Measurements from ENCODE around the gene RALGPS1. TPM values are rescaled to one million over a fixed set of nuclear protein-coding genes. Genes with fewer than 3 reads are reported as not detected.

The RALGPS1 gene
- total RNA-seq, 1 donor from 2014 or later = 30.7 TPM

DNA sequence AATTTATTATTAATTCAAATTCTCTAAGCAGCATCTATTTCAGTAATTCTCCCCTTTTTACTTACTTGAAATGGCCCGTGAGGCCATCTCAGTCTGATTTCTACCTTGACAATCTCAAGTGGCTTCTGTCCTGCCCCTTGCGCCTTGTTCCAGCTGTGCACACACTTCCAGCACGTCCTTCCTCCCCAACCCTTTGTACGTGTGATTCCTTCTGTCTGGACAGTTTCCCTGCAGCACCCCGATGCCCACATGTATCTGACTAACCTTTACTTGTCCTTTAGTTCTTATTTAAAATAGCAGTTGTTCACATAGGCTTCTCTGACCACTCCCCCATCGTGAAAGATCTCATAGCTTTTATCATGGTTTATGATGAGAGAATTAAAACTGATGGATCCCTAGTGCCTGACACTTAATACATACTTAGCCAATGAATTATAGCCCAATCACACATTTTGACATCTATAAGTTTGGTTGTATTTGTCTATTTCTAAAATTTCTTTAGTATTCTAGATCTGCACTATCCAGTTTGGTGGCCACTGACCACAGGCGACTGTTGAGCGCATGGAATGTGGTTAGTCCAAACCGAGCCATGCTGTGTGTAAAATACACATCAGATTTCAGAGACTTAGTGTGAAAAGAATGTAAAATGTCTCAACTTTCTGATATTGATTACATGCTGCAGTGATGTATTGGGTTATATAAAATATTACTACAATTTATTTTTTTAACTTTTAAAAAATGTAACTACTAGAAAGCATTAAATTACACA, 39.9 kb upstream of the RALGPS1 start:
- Histone ChIP-seq H3K9me3 (ENCODE audit: low read depth) (no peaks in the 10 kb centered on the region), H3K27me3 (no peaks in the 10 kb centered on the region), H3F3A (ENCODE audit: low read depth) (peaks cover 3% of the 10 kb centered on the region), H3K27ac (no peak overlapping the region), H3K79me2 (ENCODE audit: low read depth) (peaks cover 69% of the 10 kb centered on the region), H4K20me1 (ENCODE audit: low read depth) (peaks cover 5% of the 10 kb centered on the region), H3K36me3 (no peaks in the 10 kb centered on the region), H3K4me1 (no peaks in the 10 kb centered on the region), H3K9ac (no peak overlapping the region), H3K4me2 (no peak overlapping the region), H2AFZ (replicated peaks) (no peak overlapping the region), H3K4me3 (no peak overlapping the region)
- Mint-ChIP-seq H3K4me3 (no peak overlapping the region), H3K27ac (no peak overlapping the region), H3K27me3 (ENCODE audit: insufficient read depth, low read depth) (no peaks in the 10 kb centered on the region), H3K4me1 (peaks cover 4% of the 10 kb centered on the region), H3K36me3 (peaks cover 16% of the 10 kb centered on the region), H3K9me3 (no peaks in the 10 kb centered on the region)
- DNase-seq (ENCODE audit: low spot score) = no peak
- TF ChIP-seq CTCF (IDR thresholded peaks at IDR 0.05) (no peak), EZH2 (IDR thresholded peaks at IDR 0.05) (no peak), EZH2phosphoT487 (IDR thresholded peaks at IDR 0.05) (no peak)

- Histone ChIP-seq H4K20me1 (ENCODE audit: low read depth) (peaks cover 5% of the 10 kb centered on the region), H3K27ac (no peak overlapping the region), H3K9me3 (ENCODE audit: low read depth) (no peaks in the 10 kb centered on the region), H2AFZ (replicated peaks) (no peak overlapping the region), H3K4me3 (no peak overlapping the region), H3K4me1 (no peaks in the 10 kb centered on the region), H3K9ac (no peak overlapping the region), H3K4me2 (no peak overlapping the region), H3F3A (ENCODE audit: low read depth) (peaks cover 3% of the 10 kb centered on the region), H3K36me3 (no peaks in the 10 kb centered on the region), H3K27me3 (no peaks in the 10 kb centered on the region), H3K79me2 (ENCODE audit: low read depth) (peaks cover 57% of the 10 kb centered on the region)
- Mint-ChIP-seq H3K27me3 (ENCODE audit: insufficient read depth, low read depth) (no peaks in the 10 kb centered on the region), H3K4me3 (no peak overlapping the region), H3K9me3 (no peaks in the 10 kb centered on the region), H3K4me1 (peaks cover 4% of the 10 kb centered on the region), H3K36me3 (peaks cover 21% of the 10 kb centered on the region), H3K27ac (no peak overlapping the region)
- TF ChIP-seq EZH2phosphoT487 (IDR thresholded peaks at IDR 0.05) (no peak), EZH2 (IDR thresholded peaks at IDR 0.05) (no peak), CTCF (IDR thresholded peaks at IDR 0.05) (no peak)
- no peak for DNase-seq (ENCODE audit: low spot score)
Observed at GRCh38 chr9:126875756-126876510, 38.6 kb upstream of the RALGPS1 start.

GRCh38 chr9:126876531-126876930, 38.1 kb upstream of the RALGPS1 start:
- H4K20me1 ChIP-seq (ENCODE audit: low read depth) = peaks cover 5% of the 10 kb centered on the region
- Mint-ChIP-seq H3K27me3 (ENCODE audit: insufficient read depth, low read depth) (no peaks in the 10 kb centered on the region), H3K36me3 (peaks cover 20% of the 10 kb centered on the region), H3K27ac (peak overlapping the region; percentile 2), H3K4me3 (no peak overlapping the region), H3K4me1 (peaks cover 4% of the 10 kb centered on the region), H3K9me3 (no peaks in the 10 kb centered on the region)
- no peak overlapping the region for H3K27ac ChIP-seq
- H2AFZ ChIP-seq (replicated peaks) = no peak overlapping the region
- H3K36me3 ChIP-seq = no peaks in the 10 kb centered on the region
- no peaks in the 10 kb centered on the region for H3K9me3 ChIP-seq (ENCODE audit: low read depth)
- H3K27me3 ChIP-seq = no peaks in the 10 kb centered on the region
- H3K79me2 ChIP-seq (ENCODE audit: low read depth) = peaks cover 51% of the 10 kb centered on the region
- H3K9ac ChIP-seq = no peak overlapping the region
- peaks cover 3% of the 10 kb centered on the region for H3F3A ChIP-seq (ENCODE audit: low read depth)
- no peak overlapping the region for H3K4me3 ChIP-seq
- H3K4me1 ChIP-seq = no peaks in the 10 kb centered on the region
- no peak for DNase-seq (ENCODE audit: low spot score)
- H3K4me2 ChIP-seq = no peak overlapping the region
- no peak for TF ChIP-seq EZH2 (IDR thresholded peaks at IDR 0.05)
- TF ChIP-seq CTCF (IDR thresholded peaks at IDR 0.05) = no peak
- no peak for TF ChIP-seq EZH2phosphoT487 (IDR thresholded peaks at IDR 0.05)
